SKM-1 treated with dmso at 0.1 percent for 144 hours (cell line): Measurements from ENCODE around the gene MYBPHL.

ENCODE experiments used
- DNase-seq: peaks from one replicate; lab custom pipeline; 2025; ENCODE audit not compliant: unreplicated experiment; lab: John Stamatoyannopoulos, UW

Gene MYBPHL

GRCh38 chr1:109253803-109254620 is 52.8 kb downstream of the MYBPHL start:
- no peak for DNase-seq

- DNase-seq = no peak
These were observed 53.7 kb downstream of the MYBPHL start for GRCh38 chr1:109252893-109253802.

GRCh38 chr1:109252167-109252892 is 54.5 kb downstream of the MYBPHL start:
- no peak for DNase-seq

GRCh38 chr1:109251277-109252166 is 55.3 kb downstream of the MYBPHL start:
- no peak for DNase-seq

GRCh38 chr1:109250454-109251276 is 56.1 kb downstream of the MYBPHL start:
- no peak for DNase-seq

- no peak for DNase-seq
These were observed 57.0 kb downstream of the MYBPHL start for GRCh38 chr1:109249654-109250401.

- DNase-seq = peak; percentile 41
These were observed 57.8 kb downstream of the MYBPHL start, which contains the start of gene CELSR2 for GRCh38 chr1:109248797-109249629. TSS of gene CELSR2 (plus strand) at chr1:109249539. CDS start at chr1:109250080, 541 bp downstream.

- DNase-seq = no peak
These were observed 58.4 kb downstream of the MYBPHL start for GRCh38 chr1:109248444-109248796.

GRCh38 chr1:109247401-109248365 is 59.1 kb downstream of the MYBPHL start:
- no peak for DNase-seq

GRCh38 chr1:109246141-109246551 is 60.7 kb downstream of the MYBPHL start:
- DNase-seq = no peak

GRCh38 chr1:109243860-109244552 is 62.8 kb downstream of the MYBPHL start:
- no peak for DNase-seq

GRCh38 chr1:109243221-109243620 is 63.6 kb downstream of the MYBPHL start:
- no peak for DNase-seq

- no peak for DNase-seq
These were observed 64.4 kb downstream of the MYBPHL start for GRCh38 chr1:109242387-109242786.
